Measurements from ENCODE around the gene ENAH. TPM values are rescaled to one million over a fixed set of nuclear protein-coding genes. Genes with fewer than 3 reads are reported as not detected.
"Not testable (repeated sequence)": the region's sequence is repeated elsewhere in the genome, so short reads cannot be mapped to it uniquely, and the experiment has no call there.

Gene ENAH
- total RNA-seq (2014; rRNA removed; shearing (Covaris generic)) = 160 and 234 TPM in 2 replicates

- Histone ChIP-seq H3K27me3 (ENCODE audit: control insufficient read depth, insufficient read depth, low read length) (no peaks in the 10 kb centered on the region), H3K36me3 (replicated peaks; ENCODE audit: control insufficient read depth, insufficient read depth, low read length) (no peaks in the 10 kb centered on the region), H3K4me3 (ENCODE audit: insufficient read depth, low read depth, low read length) (peak within 1 kb of the TSS; percentile 89)
- peak; percentile 96 for DNase-seq
Measured at GRCh38 chr1:225652729-225653462, at the start of gene ENAH. Gene ENAH (minus strand): TSS chr1:225653123. CDS start chr1:225652690, 433 bp downstream.

GRCh38 chr1:225700889-225701465, 48.1 kb upstream of the ENAH start:
- Histone ChIP-seq H3K4me3 (ENCODE audit: insufficient read depth, low read depth, low read length) (no peak overlapping the region), H3K36me3 (replicated peaks; ENCODE audit: control insufficient read depth, insufficient read depth, low read length) (no peaks in the 10 kb centered on the region), H3K27me3 (ENCODE audit: control insufficient read depth, insufficient read depth, low read length) (no peaks in the 10 kb centered on the region)
- no peak for DNase-seq

GRCh38 chr1:225700164-225700821, 47.4 kb upstream of the ENAH start:
- no peak for DNase-seq
- no peaks in the 10 kb centered on the region for H3K27me3 ChIP-seq (ENCODE audit: control insufficient read depth, insufficient read depth, low read length)

GRCh38 chr1:225699336-225699735, 46.4 kb upstream of the ENAH start:
- no peak overlapping the region for H3K4me3 ChIP-seq (ENCODE audit: insufficient read depth, low read depth, low read length)
- no peak for DNase-seq
- H3K27me3 ChIP-seq (ENCODE audit: control insufficient read depth, insufficient read depth, low read length) = no peaks in the 10 kb centered on the region
- no peaks in the 10 kb centered on the region for H3K36me3 ChIP-seq (replicated peaks; ENCODE audit: control insufficient read depth, insufficient read depth, low read length)

More at GRCh38 chr1:225700164-225700821, 47.4 kb upstream of the ENAH start:
- Histone ChIP-seq H3K4me3 (ENCODE audit: insufficient read depth, low read depth, low read length) (no peak overlapping the region), H3K36me3 (replicated peaks; ENCODE audit: control insufficient read depth, insufficient read depth, low read length) (no peaks in the 10 kb centered on the region)

- not testable (repeated sequence) for H3K4me3 ChIP-seq (ENCODE audit: insufficient read depth, low read depth, low read length); DNase-seq; H3K36me3 ChIP-seq (replicated peaks; ENCODE audit: control insufficient read depth, insufficient read depth, low read length); H3K27me3 ChIP-seq (ENCODE audit: control insufficient read depth, insufficient read depth, low read length)
Measured at GRCh38 chr1:225698194-225698593, 45.3 kb upstream of the ENAH start.

GRCh38 chr1:225697428-225697827, 44.5 kb upstream of the ENAH start:
- DNase-seq = no peak
- H3K36me3 ChIP-seq (replicated peaks; ENCODE audit: control insufficient read depth, insufficient read depth, low read length) = no peaks in the 10 kb centered on the region
- no peak overlapping the region for H3K4me3 ChIP-seq (ENCODE audit: insufficient read depth, low read depth, low read length)
- no peaks in the 10 kb centered on the region for H3K27me3 ChIP-seq (ENCODE audit: control insufficient read depth, insufficient read depth, low read length)

- Histone ChIP-seq H3K27me3 (ENCODE audit: control insufficient read depth, insufficient read depth, low read length) (no peaks in the 10 kb centered on the region), H3K36me3 (replicated peaks; ENCODE audit: control insufficient read depth, insufficient read depth, low read length) (no peaks in the 10 kb centered on the region), H3K4me3 (ENCODE audit: insufficient read depth, low read depth, low read length) (no peak overlapping the region)
- no peak for DNase-seq
Measured at GRCh38 chr1:225695578-225696337, 42.8 kb upstream of the ENAH start.

GRCh38 chr1:225694151-225694603, 41.3 kb upstream of the ENAH start:
- no peak for DNase-seq
- no peak overlapping the region for H3K4me3 ChIP-seq (ENCODE audit: insufficient read depth, low read depth, low read length)

GRCh38 chr1:225693697-225694096, 40.8 kb upstream of the ENAH start:
- not testable (repeated sequence) for H3K4me3 ChIP-seq (ENCODE audit: insufficient read depth, low read depth, low read length); H3K27me3 ChIP-seq (ENCODE audit: control insufficient read depth, insufficient read depth, low read length); H3K36me3 ChIP-seq (replicated peaks; ENCODE audit: control insufficient read depth, insufficient read depth, low read length); DNase-seq

More at GRCh38 chr1:225694151-225694603, 41.3 kb upstream of the ENAH start:
- Histone ChIP-seq H3K27me3 (ENCODE audit: control insufficient read depth, insufficient read depth, low read length) (no peaks in the 10 kb centered on the region), H3K36me3 (replicated peaks; ENCODE audit: control insufficient read depth, insufficient read depth, low read length) (no peaks in the 10 kb centered on the region)

GRCh38 chr1:225693085-225693696, 40.3 kb upstream of the ENAH start:
- no peaks in the 10 kb centered on the region for H3K36me3 ChIP-seq (replicated peaks; ENCODE audit: control insufficient read depth, insufficient read depth, low read length)
- no peak for DNase-seq
- no peaks in the 10 kb centered on the region for H3K27me3 ChIP-seq (ENCODE audit: control insufficient read depth, insufficient read depth, low read length)
- H3K4me3 ChIP-seq (ENCODE audit: insufficient read depth, low read depth, low read length) = no peak overlapping the region

- Histone ChIP-seq H3K27me3 (ENCODE audit: control insufficient read depth, insufficient read depth, low read length) (no peaks in the 10 kb centered on the region), H3K4me3 (ENCODE audit: insufficient read depth, low read depth, low read length) (no peak overlapping the region), H3K36me3 (replicated peaks; ENCODE audit: control insufficient read depth, insufficient read depth, low read length) (no peaks in the 10 kb centered on the region)
- DNase-seq = no peak
Measured at GRCh38 chr1:225692517-225692879, 39.6 kb upstream of the ENAH start.

GRCh38 chr1:225691861-225692516, 39.1 kb upstream of the ENAH start:
- H3K36me3 ChIP-seq (replicated peaks; ENCODE audit: control insufficient read depth, insufficient read depth, low read length) = no peaks in the 10 kb centered on the region
- no peak overlapping the region for H3K4me3 ChIP-seq (ENCODE audit: insufficient read depth, low read depth, low read length)
- no peak for DNase-seq
- no peaks in the 10 kb centered on the region for H3K27me3 ChIP-seq (ENCODE audit: control insufficient read depth, insufficient read depth, low read length)

GRCh38 chr1:225691377-225691776, 38.5 kb upstream of the ENAH start:
- H3K36me3 ChIP-seq (replicated peaks; ENCODE audit: control insufficient read depth, insufficient read depth, low read length) = no peaks in the 10 kb centered on the region
- no peak for DNase-seq
- no peak overlapping the region for H3K4me3 ChIP-seq (ENCODE audit: insufficient read depth, low read depth, low read length)
- no peaks in the 10 kb centered on the region for H3K27me3 ChIP-seq (ENCODE audit: control insufficient read depth, insufficient read depth, low read length)
